OCI-LY1 (cell line): ENCODE measurements around the gene GPR68.

Experiments used
- H2AFZ ChIP-seq: fragments of 200-600 bp; sonication (generic), shearing (Covaris generic); 2 replicates; pipeline ENCODE4 v1.6.0; 2014; ENCODE audit warnings: antibody characterized with exemption, mild to moderate bottlenecking, low read length
- H3F3A ChIP-seq: fragments of 200-600 bp; sonication (generic), shearing (Covaris generic); 2 replicates; pipeline ENCODE4 v1.6.0; 2014; ENCODE audit warnings: mild to moderate bottlenecking, antibody characterized with exemption, low read length, moderate library complexity; ENCODE audit not compliant: insufficient read depth
- H3K27ac ChIP-seq: fragments of 200-600 bp; sonication (generic); 2 replicates; pipeline ENCODE4 v1.5.1; 2014; ENCODE audit warnings: low read length, mixed run types, mild to moderate bottlenecking, low read depth; ENCODE audit not compliant: poor library complexity, severe bottlenecking
- H3K27me3 ChIP-seq: fragments of 200-600 bp; sonication (generic); 2 replicates; pipeline ENCODE4 v1.6.0; 2014; ENCODE audit warnings: antibody characterized with exemption, mild to moderate bottlenecking, low read length, moderate library complexity; ENCODE audit not compliant: insufficient read depth
- H3K36me3 ChIP-seq: fragments of 200-600 bp; sonication (generic); 2 replicates; pipeline ENCODE4 v1.6.1; 2014; ENCODE audit warnings: mild to moderate bottlenecking, antibody characterized with exemption, low read length, moderate library complexity, mixed read lengths; ENCODE audit not compliant: insufficient read depth
- H3K4me1 ChIP-seq: fragments of 200-600 bp; sonication (generic); 2 replicates; pipeline ENCODE4 v1.5.1; 2014; ENCODE audit warnings: mild to moderate bottlenecking, low read length, moderate library complexity; ENCODE audit not compliant: insufficient read depth, severe bottlenecking
- H3K4me2 ChIP-seq: fragments of 200-600 bp; sonication (generic), shearing (Covaris generic); 2 replicates; pipeline ENCODE4 v1.6.1; 2014; ENCODE audit warnings: low read length
- H3K4me3 ChIP-seq: fragments of 200-600 bp; sonication (generic); 2 replicates; pipeline ENCODE4 v1.5.1; 2014; ENCODE audit warnings: low read length, low read depth, mild to moderate bottlenecking, mixed read lengths; ENCODE audit not compliant: poor library complexity, severe bottlenecking
- H3K79me2 ChIP-seq: fragments of 200-600 bp; shearing (Covaris generic); 2 replicates; pipeline ENCODE4 v1.6.1; 2016; ENCODE audit warnings: mixed run types, low read length, mixed read lengths; ENCODE audit not compliant: insufficient read depth
- H3K9ac ChIP-seq: fragments of 200-600 bp; sonication (generic), shearing (Covaris generic); 2 replicates; pipeline ENCODE4 v1.6.1; 2014; ENCODE audit warnings: mild to moderate bottlenecking, low read length, mixed read lengths
- H3K9me2 ChIP-seq: fragments of 200-600 bp; sonication (generic), shearing (Covaris generic); 2 replicates; pipeline ENCODE4 v1.6.1; 2014; ENCODE audit warnings: low read depth, mild to moderate bottlenecking, low read length, mixed read lengths
- H3K9me3 ChIP-seq: fragments of 200-600 bp; shearing (Covaris generic); 2 replicates; pipeline ENCODE4 v1.6.1; 2014; ENCODE audit warnings: low read length, mixed read lengths
- H4K20me1 ChIP-seq: fragments of 200-600 bp; sonication (generic), shearing (Covaris generic); 2 replicates; pipeline ENCODE4 v1.6.0; 2016; ENCODE audit warnings: mild to moderate bottlenecking, low read length; ENCODE audit not compliant: insufficient read depth
- EZH2 ChIP-seq: fragments of 200-600 bp; sonication (generic), shearing (Covaris generic); IDR thresholded peaks from 2 replicates; pipeline ENCODE4 v1.8.0; 2017; ENCODE audit warnings: borderline replicate concordance, mixed run types, mild to moderate bottlenecking, antibody characterized with exemption, low read length, moderate library complexity, mixed read lengths
- TF ChIP-seq, protein P1 (sequence below): fragments of 200-600 bp; sonication (generic), shearing (Covaris generic); IDR thresholded peaks from 2 replicates; pipeline ENCODE4 v1.5.1; 2017; ENCODE audit warnings: mild to moderate bottlenecking, antibody characterized with exemption, low read length, moderate library complexity, mixed read lengths

Gene GPR68

GRCh38 chr14:91238085-91238484, 6.4 kb downstream of the GPR68 start:
- H3K9me3 ChIP-seq, result no peaks in the 10 kb centered on the region
- H3K4me3 ChIP-seq, result no peak overlapping the region
- H3K9me2 ChIP-seq, result no peaks in the 10 kb centered on the region
- H3K27ac ChIP-seq, result no peak overlapping the region
- no peaks in the 10 kb centered on the region for H3K27me3 ChIP-seq
- TF ChIP-seq EZH2, result no peak
- TF ChIP-seq, protein P1, sequence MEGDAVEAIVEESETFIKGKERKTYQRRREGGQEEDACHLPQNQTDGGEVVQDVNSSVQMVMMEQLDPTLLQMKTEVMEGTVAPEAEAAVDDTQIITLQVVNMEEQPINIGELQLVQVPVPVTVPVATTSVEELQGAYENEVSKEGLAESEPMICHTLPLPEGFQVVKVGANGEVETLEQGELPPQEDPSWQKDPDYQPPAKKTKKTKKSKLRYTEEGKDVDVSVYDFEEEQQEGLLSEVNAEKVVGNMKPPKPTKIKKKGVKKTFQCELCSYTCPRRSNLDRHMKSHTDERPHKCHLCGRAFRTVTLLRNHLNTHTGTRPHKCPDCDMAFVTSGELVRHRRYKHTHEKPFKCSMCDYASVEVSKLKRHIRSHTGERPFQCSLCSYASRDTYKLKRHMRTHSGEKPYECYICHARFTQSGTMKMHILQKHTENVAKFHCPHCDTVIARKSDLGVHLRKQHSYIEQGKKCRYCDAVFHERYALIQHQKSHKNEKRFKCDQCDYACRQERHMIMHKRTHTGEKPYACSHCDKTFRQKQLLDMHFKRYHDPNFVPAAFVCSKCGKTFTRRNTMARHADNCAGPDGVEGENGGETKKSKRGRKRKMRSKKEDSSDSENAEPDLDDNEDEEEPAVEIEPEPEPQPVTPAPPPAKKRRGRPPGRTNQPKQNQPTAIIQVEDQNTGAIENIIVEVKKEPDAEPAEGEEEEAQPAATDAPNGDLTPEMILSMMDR, result no peak
- no peaks in the 10 kb centered on the region for H3K36me3 ChIP-seq
- no peak overlapping the region for H2AFZ ChIP-seq
- no peaks in the 10 kb centered on the region for H3F3A ChIP-seq
- H3K4me1 ChIP-seq, result peaks cover 18% of the 10 kb centered on the region
- no peaks in the 10 kb centered on the region for H4K20me1 ChIP-seq
- no peak overlapping the region for H3K9ac ChIP-seq
- no peak overlapping the region for H3K4me2 ChIP-seq
- H3K79me2 ChIP-seq, result no peaks in the 10 kb centered on the region

GRCh38 chr14:91237219-91237618, 7.3 kb downstream of the GPR68 start:
- Histone ChIP-seq H3K4me3 (no peak overlapping the region), H3K27ac (no peak overlapping the region), H4K20me1 (no peaks in the 10 kb centered on the region), H3K36me3 (no peaks in the 10 kb centered on the region), H3F3A (no peaks in the 10 kb centered on the region), H2AFZ (no peak overlapping the region), H3K4me2 (no peak overlapping the region), H3K9me2 (no peaks in the 10 kb centered on the region), H3K9ac (no peak overlapping the region), H3K9me3 (no peaks in the 10 kb centered on the region), H3K4me1 (peaks cover 10% of the 10 kb centered on the region), H3K79me2 (no peaks in the 10 kb centered on the region), H3K27me3 (no peaks in the 10 kb centered on the region)
- TF ChIP-seq, protein P1, result no peak
- TF ChIP-seq EZH2, result no peak

- H3K9ac ChIP-seq, result no peak overlapping the region
- H3F3A ChIP-seq, result no peaks in the 10 kb centered on the region
- no peaks in the 10 kb centered on the region for H4K20me1 ChIP-seq
- H3K27me3 ChIP-seq, result no peaks in the 10 kb centered on the region
- H3K4me2 ChIP-seq, result no peak overlapping the region
- no peak overlapping the region for H3K4me3 ChIP-seq
- H2AFZ ChIP-seq, result no peak overlapping the region
- H3K4me1 ChIP-seq, result no peaks in the 10 kb centered on the region
- H3K79me2 ChIP-seq, result no peaks in the 10 kb centered on the region
- peaks cover 6% of the 10 kb centered on the region for H3K36me3 ChIP-seq
- H3K9me2 ChIP-seq, result no peaks in the 10 kb centered on the region
- H3K27ac ChIP-seq, result no peak overlapping the region
- H3K9me3 ChIP-seq, result no peaks in the 10 kb centered on the region
- no peak for TF ChIP-seq EZH2
- TF ChIP-seq, protein P1, result no peak
Observed at GRCh38 chr14:91235841-91236240, 8.7 kb downstream of the GPR68 start.
